Activated naive CD8-positive, alpha-beta T cell treated with anti-CD3 and anti-CD28 coated beads, Interleukin-2, amount 10 ng/mL, durations not matched to agents 7 days and 5 days (primary cell): ENCODE results near the gene NFS1. TPM values are rescaled to one million over a fixed set of nuclear protein-coding genes. Genes with fewer than 3 reads are reported as not detected.
"Not testable (repeated sequence)": the region's sequence is repeated elsewhere in the genome, so short reads cannot be mapped to it uniquely, and the experiment has no call there.

ENCODE experiments used
- ATAC-seq: fragments of 150-1000 bp; cut with Tn5 transposase; one replicate; pipeline ENCODE4 v1.10.0; 2021; ENCODE audit warnings: low read depth, moderate library complexity
- POLR2A ChIA-PET: fragments of 350-600 bp; sonication (Branson Sonifier 250); formaldehyde crosslinking; loops from one replicate; lab custom pipeline; 2021; ENCODE audit warnings: antibody characterized with exemption; lab: Charles Lee
- DNase-seq: peaks from one replicate; pipeline ENCODE4 v3.0.0; 2021
- H3K27ac Mint-ChIP-seq: one replicate; pipeline ENCODE4 v1.8.0; 2022; ENCODE audit warnings: mild to moderate bottlenecking, mixed read lengths
- H3K27me3 Mint-ChIP-seq: one replicate; pipeline ENCODE4 v1.8.0; 2022; ENCODE audit warnings: mild to moderate bottlenecking, moderate library complexity, mixed read lengths
- H3K36me3 Mint-ChIP-seq: one replicate; pipeline ENCODE4 v1.8.0; 2021; ENCODE audit warnings: mild to moderate bottlenecking, mixed read lengths
- H3K4me1 Mint-ChIP-seq: one replicate; pipeline ENCODE4 v1.8.0; 2021; ENCODE audit warnings: mixed read lengths
- H3K4me3 Mint-ChIP-seq: one replicate; pipeline ENCODE4 v1.8.0; 2022; ENCODE audit warnings: mild to moderate bottlenecking, moderate library complexity, mixed read lengths
- H3K9me3 Mint-ChIP-seq: one replicate; pipeline ENCODE4 v1.8.0; 2021; ENCODE audit warnings: mixed read lengths
- total RNA-seq, 2 experiments: library from RNA; stranded (reverse); gene quantifications; one replicate each; pipeline ENCODE4 v1.2.3, GENCODE V29; 2021

Gene NFS1
- total RNA-seq = 10 to 100 TPM; 33.1 to 33.8 TPM

DNA sequence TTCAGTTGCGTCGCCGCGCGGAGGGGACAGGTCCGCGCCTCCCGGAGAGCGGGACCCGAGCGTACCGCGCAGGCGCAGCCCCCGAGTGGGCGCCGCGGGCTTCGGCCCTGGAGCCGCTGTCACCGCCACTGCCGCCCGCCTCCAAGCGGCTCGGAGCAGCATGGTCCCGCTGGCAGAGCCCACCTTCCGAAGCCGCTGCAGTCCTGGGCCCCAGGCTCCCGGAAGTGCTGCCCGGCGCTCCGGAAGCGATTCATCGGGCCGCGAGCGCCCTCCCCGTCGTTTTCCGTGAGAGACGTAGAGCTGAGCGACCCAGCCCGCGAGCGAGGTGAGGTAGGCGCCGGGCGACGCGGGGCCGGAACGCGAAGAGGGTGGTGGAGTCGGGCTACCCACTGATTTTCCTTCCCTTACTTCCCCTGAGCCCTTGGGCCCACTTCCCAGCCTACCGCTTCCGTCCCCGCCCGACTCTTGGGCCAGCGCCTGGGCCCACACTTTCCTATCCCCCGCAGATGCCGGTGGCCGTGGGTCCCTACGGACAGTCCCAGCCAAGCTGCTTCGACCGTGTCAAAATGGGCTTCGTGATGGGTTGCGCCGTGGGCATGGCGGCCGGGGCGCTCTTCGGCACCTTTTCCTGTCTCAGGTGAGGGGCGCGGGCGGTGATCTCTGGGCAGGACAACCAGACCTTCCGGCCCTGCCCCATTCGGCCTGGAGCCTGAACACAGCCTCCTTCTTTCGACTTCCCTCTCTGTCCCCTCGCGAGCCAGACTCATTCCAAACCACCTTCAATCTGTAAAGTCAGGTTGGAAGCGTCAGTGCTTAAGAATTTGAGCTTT, at the start of gene NFS1, which contains the start of gene ROMO1:
TSS of gene NFS1 (minus strand) at position 226 of the 830 bp plus-strand sequence. CDS start at position 162, 64 bp downstream.
TSS of gene ROMO1 (plus strand) at position 279 of the 830 bp plus-strand sequence. CDS start at position 507, 228 bp downstream.
- ATAC-seq (peak; percentile 91), DNase-seq (peak; percentile 88)
- H3K4me3 Mint-ChIP-seq = peak within 1 kb of the TSS; percentile 93
- peaks cover 20% of the 10 kb centered on the region for H3K36me3 Mint-ChIP-seq
- H3K9me3 Mint-ChIP-seq = no peaks in the 10 kb centered on the region
- peak within 1 kb of the TSS; percentile 92 for H3K27ac Mint-ChIP-seq
- H3K4me1 Mint-ChIP-seq = peaks cover 26% of the 10 kb centered on the region
- no peaks in the 10 kb centered on the region for H3K27me3 Mint-ChIP-seq
- POLR2A ChIA-PET = interaction anchor here (0.6 to 2.9 kb wide), 14 partner anchors 12 to 256 kb away, joined by 3 to 21 read pairs (median 5); partner anchors contain the start of genes CPNE1, RBM12, RBM39 and SCAND1

DNA sequence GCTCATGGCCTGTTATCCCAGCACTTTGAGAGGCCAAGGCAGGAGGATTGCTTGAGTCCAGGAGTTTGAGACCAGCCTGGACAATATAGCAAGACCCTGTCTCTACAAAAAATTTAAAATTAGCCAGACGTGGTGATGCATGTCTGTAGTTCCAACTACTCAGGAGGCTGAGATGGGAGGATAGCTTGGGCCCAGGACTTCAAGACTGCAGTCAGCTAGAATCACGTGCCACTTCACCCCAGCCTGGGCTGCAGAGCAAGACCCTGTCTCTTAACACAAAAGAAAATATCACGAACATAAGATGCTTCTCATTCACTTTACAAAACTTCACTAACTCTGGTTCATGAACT, 45.3 kb upstream of the NFS1 start:
- H3K36me3 Mint-ChIP-seq = peaks cover 16% of the 10 kb centered on the region
- H3K4me1 Mint-ChIP-seq = peaks cover 24% of the 10 kb centered on the region
- H3K27ac Mint-ChIP-seq = peak overlapping the region; percentile 98
- H3K4me3 Mint-ChIP-seq = peak overlapping the region; percentile 94
- not testable (repeated sequence) for ATAC-seq, H3K9me3 Mint-ChIP-seq, DNase-seq, H3K27me3 Mint-ChIP-seq
- POLR2A ChIA-PET = interaction anchor here (3.0 to 7.7 kb wide), 4 partner anchors 23 to 254 kb away, joined by 24 to 437 read pairs (median 67); partner anchors contain the start of genes PHF20, SCAND1 and SPAG4

DNA sequence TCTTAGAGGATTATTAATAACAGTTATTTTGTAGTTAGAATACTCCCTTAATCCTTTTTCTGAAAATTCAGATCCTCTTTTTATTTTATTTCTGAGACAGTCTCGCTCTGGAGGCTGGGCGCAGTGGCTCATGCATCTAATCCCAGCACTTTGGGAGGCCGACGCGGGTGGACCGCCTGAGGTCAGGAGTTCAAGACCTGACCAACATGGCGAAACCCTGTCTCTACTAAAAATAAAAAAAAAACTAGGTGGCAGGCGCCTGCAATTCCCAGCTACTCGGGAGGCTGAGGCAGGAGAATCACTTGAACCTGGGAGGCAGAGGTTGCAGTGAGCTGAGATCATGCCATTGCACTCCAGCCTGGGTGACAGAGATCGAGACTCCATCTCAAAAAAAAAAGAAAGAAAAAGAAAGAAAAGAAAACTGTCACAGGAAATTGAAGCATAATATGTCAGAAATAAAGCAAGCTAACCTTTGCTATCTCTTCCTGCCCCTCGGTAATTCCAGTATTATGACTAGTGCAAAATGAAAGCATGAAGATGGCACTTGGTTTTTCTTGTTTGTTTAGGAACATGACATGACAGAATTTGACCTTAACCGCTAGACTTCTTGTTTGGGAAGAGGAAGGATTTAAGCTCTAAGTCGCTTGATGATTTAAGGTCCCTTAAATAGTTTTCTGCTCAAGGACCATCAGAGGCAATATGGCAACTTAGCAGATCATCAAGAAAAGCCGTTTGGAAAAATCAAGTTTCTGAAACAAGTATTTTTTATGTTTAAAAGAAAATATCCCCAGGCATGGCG, 44.7 kb upstream of the NFS1 start:
- H3K27ac Mint-ChIP-seq = peak overlapping the region; percentile 98
- H3K4me1 Mint-ChIP-seq = peaks cover 27% of the 10 kb centered on the region
- POLR2A ChIA-PET = interaction anchor here (0.9 to 7.7 kb wide), 11 partner anchors 9 to 253 kb away, joined by 3 to 437 read pairs (median 23); partner anchors contain the start of genes CPNE1, NFS1, PHF20 and RBM12
- peaks cover 19% of the 10 kb centered on the region for H3K36me3 Mint-ChIP-seq
- peak overlapping the region; percentile 94 for H3K4me3 Mint-ChIP-seq
- no peaks in the 10 kb centered on the region for H3K9me3 Mint-ChIP-seq
- no peaks in the 10 kb centered on the region for H3K27me3 Mint-ChIP-seq
- DNase-seq = peak; percentile 39
- no peak for ATAC-seq

DNA sequence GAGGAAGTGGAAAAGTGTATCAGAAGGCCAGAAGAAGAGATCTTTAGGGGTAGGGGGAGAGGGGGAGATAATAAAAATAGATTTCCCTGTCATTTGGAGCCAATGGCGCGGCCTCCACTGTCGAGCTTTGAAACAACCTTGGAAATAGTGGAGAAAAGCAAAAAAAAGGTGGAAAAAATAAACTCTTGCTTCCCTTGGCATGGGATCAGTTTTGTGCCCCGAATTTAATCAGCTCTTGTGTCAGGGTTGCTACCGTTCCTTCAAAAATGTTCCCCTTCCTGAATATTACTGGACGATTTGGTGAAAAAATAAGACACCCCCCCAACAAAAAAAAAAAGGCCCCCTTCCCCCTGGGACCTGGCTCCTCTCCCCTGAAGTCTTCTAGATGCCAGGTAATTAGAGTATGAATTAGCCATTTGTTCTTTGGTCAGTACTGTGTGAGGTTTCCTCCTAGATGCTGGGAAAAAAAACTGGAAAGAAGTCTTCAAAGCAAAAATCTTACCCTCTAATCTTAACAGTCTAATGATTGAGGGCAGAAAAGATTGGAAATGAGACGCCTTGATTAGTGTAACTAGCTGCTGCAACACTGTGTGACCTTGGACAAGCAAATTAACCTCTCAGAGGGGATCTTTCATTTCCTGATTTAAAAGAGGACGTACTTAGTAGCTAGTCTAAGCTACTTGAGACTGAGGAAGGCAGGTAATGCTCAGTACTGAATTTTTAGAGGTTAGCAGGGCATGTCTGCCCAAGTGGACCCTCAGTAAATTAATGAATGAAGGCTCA, 43.8 kb upstream of the NFS1 start:
- no peak for DNase-seq
- Mint-ChIP-seq H3K36me3 (peaks cover 29% of the 10 kb centered on the region), H3K9me3 (no peaks in the 10 kb centered on the region), H3K4me3 (peak overlapping the region; percentile 94), H3K27me3 (no peaks in the 10 kb centered on the region), H3K4me1 (peaks cover 36% of the 10 kb centered on the region), H3K27ac (peak overlapping the region; percentile 98)
- peak; percentile 6 for ATAC-seq
- POLR2A ChIA-PET = interaction anchor here (0.5 to 7.7 kb wide), 48 partner anchors 8 to 1353 kb away, joined by 3 to 437 read pairs (median 4); partner anchors contain the start of genes CPNE1, NFS1, PHF20 and RBL1

DNA sequence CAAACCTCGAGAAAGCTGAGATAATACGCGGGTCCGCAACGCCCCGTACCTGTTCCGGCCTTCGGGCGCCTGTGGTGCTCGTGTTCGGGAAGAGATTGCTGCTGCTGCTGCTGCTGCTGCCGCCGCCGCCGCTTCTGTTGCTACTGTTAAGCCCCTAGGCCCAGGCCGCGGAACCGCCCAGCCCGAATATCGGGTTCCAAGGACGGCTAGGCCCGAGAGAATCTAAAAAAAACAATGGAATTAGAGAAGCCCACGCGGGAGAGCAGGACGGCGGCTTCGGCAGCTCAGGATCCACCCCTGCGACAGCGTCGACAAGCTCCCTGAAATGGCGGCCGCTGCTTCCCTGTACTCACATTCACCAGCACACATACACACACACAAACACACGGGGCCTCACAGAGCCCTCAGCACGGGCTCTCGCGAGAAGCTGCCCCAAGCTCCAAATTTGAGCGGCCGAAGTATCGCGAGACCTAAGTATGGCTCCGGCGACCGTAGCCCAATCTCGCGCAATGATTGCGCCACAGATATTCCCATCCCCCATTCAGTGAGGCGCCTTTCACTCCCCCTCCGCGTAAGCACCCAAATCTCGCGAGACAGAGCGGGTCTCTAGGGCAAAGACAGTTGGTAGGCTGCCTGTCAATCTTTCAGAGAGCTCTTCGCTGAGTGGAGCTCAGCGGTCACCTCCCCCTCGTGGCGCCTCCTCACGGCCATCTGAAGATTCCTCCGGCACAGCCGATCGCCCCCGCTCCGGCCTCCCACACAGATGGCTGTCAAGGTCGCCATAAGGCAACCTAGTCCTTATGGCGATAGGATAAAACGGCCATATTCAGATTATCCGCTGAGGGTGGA, 43.0 kb upstream of the NFS1 start, which contains the start of gene RBM39:
TSS of gene RBM39 (minus strand) at position 369 of the 849 bp plus-strand sequence. CDS start 1,386 bp downstream, outside the sequence.
- Mint-ChIP-seq H3K27me3 (no peaks in the 10 kb centered on the region), H3K36me3 (peaks cover 34% of the 10 kb centered on the region), H3K27ac (peak within 1 kb of the TSS; percentile 98), H3K4me1 (peaks cover 38% of the 10 kb centered on the region), H3K9me3 (no peaks in the 10 kb centered on the region), H3K4me3 (peak within 1 kb of the TSS; percentile 94)
- DNase-seq (peak; percentile 95), ATAC-seq (peak; percentile 87)
- POLR2A ChIA-PET = interaction anchor here (0.6 to 7.7 kb wide), 48 partner anchors 10 to 1354 kb away, joined by 3 to 437 read pairs (median 4); partner anchors contain the start of genes CPNE1, EIF6, MMP24OS and NFS1

DNA sequence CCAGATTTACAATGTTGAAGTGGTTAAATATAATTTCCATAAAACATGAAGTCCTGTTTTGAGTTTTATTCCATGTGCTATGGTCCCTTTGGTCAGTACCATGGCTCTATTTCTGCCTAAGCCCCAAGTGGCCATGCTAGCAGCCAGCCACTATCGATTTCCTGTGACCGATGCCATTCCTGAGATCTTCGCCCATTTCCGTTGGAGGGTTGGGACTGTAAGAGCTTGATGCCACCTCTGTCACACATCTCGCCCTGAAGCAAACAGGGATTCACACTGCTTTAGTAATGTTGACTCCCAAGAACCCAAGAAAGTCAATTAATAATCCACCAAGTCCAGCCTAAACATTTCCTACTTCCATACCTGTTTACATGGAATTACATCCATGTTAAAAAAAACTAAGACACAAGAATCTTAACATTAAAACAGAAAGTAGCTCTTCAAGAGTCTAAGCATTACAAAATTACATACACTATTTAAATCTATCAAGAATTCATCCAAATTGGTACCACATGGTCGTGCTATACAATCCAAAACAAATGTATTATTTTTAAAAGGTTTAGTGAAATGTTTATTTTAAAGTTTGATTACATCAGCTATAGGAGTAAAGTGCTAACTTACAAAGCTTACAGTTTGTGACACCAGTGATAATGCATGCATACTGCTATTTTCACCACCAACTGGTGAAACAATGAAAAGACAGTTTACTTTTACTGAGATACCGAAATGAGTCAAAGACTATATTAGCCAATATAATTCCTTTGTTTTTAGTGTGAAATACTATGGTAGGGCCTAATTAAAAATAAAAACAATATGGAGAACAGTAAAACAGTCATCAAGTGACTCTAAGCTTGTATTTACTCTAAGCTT, 40.4 kb upstream of the NFS1 start:
- POLR2A ChIA-PET = interaction anchor here (0.6 to 7.7 kb wide), 9 partner anchors 10 to 215 kb away, joined by 3 to 437 read pairs (median 4); partner anchors contain the start of genes NFS1, PHF20, ROMO1 and SCAND1

DNA sequence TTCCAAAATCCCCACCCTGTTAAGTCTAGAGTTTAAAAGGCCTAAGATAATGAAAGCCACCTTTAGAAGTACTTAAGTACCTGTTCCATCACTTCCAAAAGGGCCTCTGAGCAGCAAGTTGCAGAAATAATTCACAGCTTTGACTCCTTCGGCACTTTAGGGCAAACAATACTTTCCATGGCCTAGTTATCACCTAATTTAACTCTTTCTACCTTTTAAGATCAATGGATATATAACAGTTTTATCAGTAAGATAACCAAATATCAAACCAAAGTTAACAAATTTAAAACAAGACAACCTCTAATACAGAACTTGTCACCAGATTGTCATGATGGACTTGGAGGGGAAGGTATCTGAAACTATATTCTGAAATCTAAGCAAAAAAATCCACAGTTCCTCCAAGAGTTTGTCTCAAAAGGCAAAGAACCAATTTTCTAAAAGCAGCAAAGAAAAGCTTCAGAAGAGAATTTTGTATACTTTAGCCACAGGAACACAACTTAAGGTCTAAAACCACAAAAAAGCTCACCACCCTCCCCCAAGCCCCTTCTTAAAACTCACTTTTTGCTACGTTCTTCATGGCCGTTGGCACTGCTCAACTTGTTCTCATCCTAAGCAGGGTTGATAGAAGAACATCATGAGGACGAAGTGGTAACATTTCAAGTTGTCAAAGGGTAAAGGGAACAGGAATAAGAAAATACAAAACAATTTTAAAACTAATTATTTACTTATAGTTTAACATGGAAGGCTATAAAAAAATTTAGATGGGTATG, 39.4 kb upstream of the NFS1 start:
- POLR2A ChIA-PET = interaction anchor here (2.0 to 7.7 kb wide), 2 partner anchors 27 to 29 kb away, joined by 6 to 437 read pairs; partner anchors contain the start of gene PHF20
- Mint-ChIP-seq H3K27me3 (no peaks in the 10 kb centered on the region), H3K9me3 (no peaks in the 10 kb centered on the region), H3K4me1 (peaks cover 44% of the 10 kb centered on the region), H3K27ac (peak overlapping the region; percentile 68), H3K36me3 (peaks cover 52% of the 10 kb centered on the region), H3K4me3 (peak overlapping the region; percentile 78)
- DNase-seq = no peak
- no peak for ATAC-seq

More for the DNA sequence above, 40.4 kb upstream of the NFS1 start:
- ATAC-seq (no peak), DNase-seq (no peak)
- H3K36me3 Mint-ChIP-seq = peaks cover 45% of the 10 kb centered on the region
- H3K4me3 Mint-ChIP-seq = peak overlapping the region; percentile 94
- H3K27ac Mint-ChIP-seq = peak overlapping the region; percentile 75
- no peaks in the 10 kb centered on the region for H3K9me3 Mint-ChIP-seq
- peaks cover 47% of the 10 kb centered on the region for H3K4me1 Mint-ChIP-seq
- H3K27me3 Mint-ChIP-seq = no peaks in the 10 kb centered on the region

DNA sequence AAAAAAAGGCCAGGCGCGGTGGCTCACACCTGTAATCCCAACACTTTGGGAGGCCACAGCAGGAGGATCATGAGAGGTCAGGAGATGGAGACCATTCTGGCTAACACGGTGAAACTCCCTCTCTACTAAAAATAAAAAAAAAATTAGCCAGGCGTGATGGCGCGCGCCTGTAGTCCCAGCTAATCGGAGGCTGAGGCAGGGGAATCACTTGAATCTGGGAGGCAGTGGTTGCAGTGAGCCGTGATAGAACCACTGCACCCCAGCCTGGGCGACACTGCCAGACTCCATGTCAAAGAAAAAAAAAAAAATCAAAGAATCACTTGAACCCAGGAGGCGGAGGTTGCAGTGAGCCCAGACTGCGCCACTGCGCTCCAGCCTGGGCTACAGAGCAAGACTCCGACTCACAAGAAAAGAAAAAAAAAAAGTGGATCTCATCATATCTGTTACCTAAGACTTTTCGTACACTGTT, 38.7 kb upstream of the NFS1 start:
- no peaks in the 10 kb centered on the region for H3K9me3 Mint-ChIP-seq
- no peak for ATAC-seq
- H3K36me3 Mint-ChIP-seq = peaks cover 57% of the 10 kb centered on the region
- H3K27me3 Mint-ChIP-seq = no peaks in the 10 kb centered on the region
- POLR2A ChIA-PET = interaction anchor here (7.7 kb wide), 1 partner anchor 30 kb away, joined by 437 read pairs; the partner anchor contains the start of gene PHF20
- H3K4me1 Mint-ChIP-seq = peaks cover 44% of the 10 kb centered on the region
- H3K4me3 Mint-ChIP-seq = peak overlapping the region; percentile 78
- H3K27ac Mint-ChIP-seq = no peak overlapping the region
- DNase-seq = no peak

DNA sequence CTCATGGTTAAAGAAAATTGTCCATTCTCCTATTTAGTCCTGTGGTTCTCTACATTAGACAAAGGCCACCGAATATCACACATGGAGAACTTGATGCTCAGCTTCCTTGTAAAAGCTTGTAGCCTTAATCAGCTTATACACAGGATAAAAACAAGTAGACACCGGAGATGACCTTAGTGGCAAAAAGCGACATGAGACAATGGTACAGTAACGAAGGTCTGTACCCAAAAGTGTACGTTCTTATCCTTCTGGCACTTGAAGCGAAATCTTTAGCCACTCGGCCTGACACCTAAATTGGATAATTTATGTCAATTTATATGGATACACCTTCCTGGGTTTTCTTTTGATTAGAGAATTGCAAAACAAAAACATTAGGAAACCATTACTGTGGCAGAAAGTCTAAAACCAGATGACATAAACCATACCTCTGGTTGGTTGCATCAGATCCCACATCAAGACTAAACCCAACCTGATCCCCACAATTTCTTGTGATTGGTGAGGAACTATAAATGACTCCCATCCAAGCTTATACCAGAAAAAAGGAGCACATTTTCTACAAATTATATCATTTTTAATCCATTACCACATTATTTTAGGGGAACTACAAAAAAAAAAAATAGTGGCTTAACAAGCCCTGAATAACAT, 36.8 kb upstream of the NFS1 start:
- Mint-ChIP-seq H3K27me3 (no peaks in the 10 kb centered on the region), H3K4me3 (peak overlapping the region; percentile 57), H3K36me3 (peaks cover 60% of the 10 kb centered on the region), H3K4me1 (peaks cover 50% of the 10 kb centered on the region), H3K9me3 (no peaks in the 10 kb centered on the region), H3K27ac (peak overlapping the region; percentile 30)
- POLR2A ChIA-PET = interaction anchor here (0.6 to 1.2 kb wide), 3 partner anchors 9 to 148 kb away, joined by 3 read pairs; no protein-coding TSS in a partner anchor
- no peak for ATAC-seq
- DNase-seq = no peak
